GM18498 (cell line): Measurements from ENCODE around the gene FAM234B.

ENCODE experiments used
- ATAC-seq: cut with Tn5 transposase; IDR thresholded peaks from one replicate; pipeline ENCODE4 v1.9.1; 2021; ENCODE audit warnings: mild to moderate bottlenecking, moderate library complexity; ENCODE audit not compliant: unreplicated experiment

Gene FAM234B

DNA sequence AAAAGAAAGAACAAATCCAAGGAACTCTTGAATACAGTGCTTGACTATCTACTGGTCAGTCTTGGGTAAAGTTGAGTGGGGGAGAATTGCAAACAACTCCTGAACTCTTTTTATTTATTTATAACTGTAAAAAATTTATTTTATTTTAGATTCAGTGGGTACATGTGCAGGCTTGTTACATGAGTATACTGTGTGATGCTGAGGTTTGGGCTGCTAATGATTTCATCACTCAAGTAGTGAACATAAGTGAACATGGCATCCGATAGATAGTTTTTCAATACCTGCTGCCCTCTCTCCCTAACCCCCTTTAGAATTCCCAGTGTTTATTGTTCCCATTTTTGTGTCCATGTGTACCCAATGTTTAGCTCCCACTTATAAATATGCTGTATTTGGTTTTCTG is 62.5 kb downstream of the FAM234B start:
- ATAC-seq, result no peak

DNA sequence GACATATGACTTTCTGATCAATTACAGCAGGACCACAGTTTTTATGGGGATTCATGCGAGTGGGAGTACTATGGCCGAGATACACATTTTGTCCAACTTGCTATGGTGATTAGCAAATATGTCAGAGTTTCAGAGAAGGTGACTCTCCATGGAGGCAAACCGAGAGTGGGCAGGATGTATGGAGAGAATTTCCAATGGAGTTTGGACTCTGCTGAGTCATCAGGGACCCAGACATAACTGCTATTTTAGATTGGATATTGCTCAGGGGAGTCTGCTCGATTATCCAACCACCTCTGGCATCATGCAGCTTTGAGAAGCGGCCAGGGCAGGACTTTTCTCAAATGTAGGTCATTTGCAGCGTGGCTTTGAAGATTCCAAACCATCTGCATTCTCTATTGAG is 68.8 kb downstream of the FAM234B start:
- ATAC-seq, result no peak

DNA sequence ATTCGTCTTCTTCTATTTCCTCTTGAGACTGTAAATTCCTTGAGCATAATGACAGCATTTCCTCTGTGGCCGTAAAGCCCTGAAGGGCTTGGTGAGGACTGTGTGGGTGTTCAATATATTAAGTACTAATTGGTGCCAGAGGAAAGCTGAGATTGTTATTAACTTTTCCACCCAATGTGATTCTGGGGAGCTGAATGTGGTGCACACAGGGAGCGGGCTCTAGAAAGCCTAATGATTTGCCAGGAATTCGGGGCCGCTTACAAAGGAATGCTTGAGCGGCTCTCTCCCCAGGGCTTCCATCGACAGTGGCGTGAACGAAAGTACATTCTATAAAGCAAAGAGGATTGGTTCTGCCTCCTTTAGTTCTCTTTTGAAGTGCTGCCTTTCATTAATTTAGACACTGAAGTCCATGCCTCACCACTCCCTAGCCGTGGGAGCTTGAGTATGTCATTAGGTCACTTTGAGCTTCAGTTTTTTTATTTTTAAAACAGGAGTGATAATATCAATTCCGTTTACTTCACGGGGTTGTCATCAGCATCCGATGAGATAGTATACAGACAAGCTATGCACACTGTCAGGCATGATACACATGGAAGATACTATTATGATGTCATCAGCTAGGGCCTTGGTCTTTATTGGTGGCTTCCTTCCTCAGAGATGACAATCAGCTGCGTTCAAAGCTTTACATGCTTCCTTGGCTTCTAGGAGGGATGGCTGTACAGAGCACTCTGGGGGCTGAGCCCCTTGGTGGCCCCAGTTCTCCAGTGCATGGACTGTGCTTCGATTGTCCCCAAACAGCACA is 70.3 kb downstream of the FAM234B start:
- ATAC-seq, result no peak

- ATAC-seq, result no peak
These were observed 72.1 kb downstream of the FAM234B start for GRCh38 chr12:13116259-13116658.

- no peak for ATAC-seq
These were observed 72.8 kb downstream of the FAM234B start for GRCh38 chr12:13117029-13117428.

- no peak for ATAC-seq
These were observed 75.6 kb downstream of the FAM234B start for GRCh38 chr12:13119826-13120225.

DNA sequence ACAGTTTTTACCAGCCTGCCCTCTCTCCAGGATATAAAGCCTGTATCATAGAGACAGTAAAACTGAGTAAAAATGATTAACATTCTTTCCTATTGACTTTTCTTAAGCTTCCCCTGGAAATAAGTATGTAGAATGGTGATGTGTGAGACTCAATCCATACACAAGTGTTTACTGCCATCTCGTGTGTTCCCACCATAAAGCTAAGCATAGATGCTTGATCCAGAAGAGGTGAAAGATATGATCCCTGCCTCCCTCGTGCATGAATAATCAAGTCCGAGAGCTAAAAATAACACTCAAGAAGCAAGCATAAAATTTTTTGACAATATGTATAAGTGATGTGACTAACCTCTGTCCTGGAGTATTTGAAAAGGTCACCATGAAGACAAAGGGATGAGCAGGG is 76.2 kb downstream of the FAM234B start:
- no peak for ATAC-seq

DNA sequence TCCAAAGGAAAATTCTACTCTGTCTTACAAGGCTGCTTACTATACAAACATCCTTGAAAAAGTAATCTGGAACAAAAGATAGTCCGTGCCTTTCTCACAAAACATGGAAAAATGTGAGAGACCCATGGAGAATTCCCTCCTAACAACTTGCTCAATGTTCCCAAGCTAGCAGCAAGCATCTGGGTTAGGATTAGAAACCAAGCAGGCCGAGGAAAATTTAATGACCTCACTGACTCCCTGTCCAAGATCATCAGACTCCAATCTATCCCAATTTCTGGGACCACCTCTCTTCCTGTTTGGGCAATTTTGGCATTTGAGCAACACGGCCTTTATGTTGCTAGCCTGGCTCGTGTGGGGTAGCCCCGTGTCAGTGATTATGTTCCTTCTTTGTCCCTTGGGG is 77.4 kb downstream of the FAM234B start:
- ATAC-seq, result no peak

DNA sequence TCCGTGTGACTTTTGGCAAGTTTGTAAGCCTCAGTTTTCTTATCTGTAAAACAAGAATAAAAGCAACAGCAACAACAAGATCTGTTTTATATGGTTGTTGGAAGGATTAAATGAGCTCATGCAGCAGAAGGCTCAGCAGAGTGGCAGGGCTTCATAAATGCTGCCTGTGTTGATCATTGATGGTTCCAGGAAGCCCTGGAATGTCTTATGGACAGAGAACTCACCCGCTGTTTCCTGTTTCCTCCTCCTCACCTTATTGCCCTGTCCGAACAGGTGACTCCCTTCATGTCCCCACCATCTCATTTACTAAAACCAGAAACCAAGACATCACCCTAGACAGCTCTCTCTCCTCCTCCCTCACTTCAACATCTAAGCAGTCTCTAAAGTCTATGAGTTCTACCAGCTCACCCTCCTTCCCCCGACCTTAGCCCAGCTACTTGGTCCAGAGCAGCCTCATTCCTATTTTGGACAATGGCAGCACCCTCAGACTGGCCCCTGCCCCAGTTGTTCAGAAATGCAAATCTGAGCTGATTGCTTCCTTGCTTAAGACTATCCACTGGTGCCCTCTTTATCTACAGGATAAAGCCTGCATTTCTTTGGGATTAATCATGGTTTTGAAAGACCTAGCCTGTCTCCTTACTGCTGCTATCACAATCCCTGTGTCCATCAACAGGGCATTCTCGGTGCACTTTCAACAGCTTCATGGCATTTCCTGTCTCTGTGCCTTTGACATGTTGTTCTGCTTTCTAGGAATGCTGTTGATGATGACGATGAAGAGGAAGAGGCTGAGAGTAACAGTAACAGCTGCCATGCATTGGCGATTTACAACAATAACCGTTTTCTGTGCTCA is 80.7 kb downstream of the FAM234B start:
- ATAC-seq, result no peak

- no peak for ATAC-seq
These were observed 81.8 kb downstream of the FAM234B start for GRCh38 chr12:13125996-13126395.

GRCh38 chr12:13126494-13126893 is 82.3 kb downstream of the FAM234B start:
- ATAC-seq, result no peak

DNA sequence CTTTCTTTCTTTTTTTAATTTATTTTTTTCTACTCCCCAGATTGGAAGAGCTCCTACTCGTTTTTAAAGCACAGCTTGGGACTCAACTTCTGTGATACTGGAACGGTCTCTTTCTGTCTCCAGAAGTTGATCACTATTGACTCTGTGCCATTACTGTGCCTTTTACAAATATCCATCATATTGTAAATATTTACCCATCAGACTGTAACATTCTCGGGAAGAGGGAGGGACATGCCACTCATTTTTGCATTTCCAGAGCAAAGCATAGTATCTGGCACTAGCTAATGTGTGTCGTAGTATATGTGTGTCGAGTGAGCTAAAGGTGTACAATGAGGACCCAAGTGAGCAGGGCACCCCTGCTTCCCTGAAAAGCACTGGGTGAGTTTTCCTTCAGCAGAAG is 83.3 kb downstream of the FAM234B start:
- no peak for ATAC-seq

GRCh38 chr12:13128291-13128965 is 84.2 kb downstream of the FAM234B start:
- no peak for ATAC-seq

- no peak for ATAC-seq
These were observed 86.8 kb downstream of the FAM234B start for GRCh38 chr12:13130981-13131380.
